GM12878 (cell line): Measurements from ENCODE around the gene SH2B3. TPM values are rescaled to one million over a fixed set of nuclear protein-coding genes. Genes with fewer than 3 reads are reported as not detected.

Experiments used
- ATAC-seq: fragments of 200-7000 bp; cut with Tn5 transposase; 3 replicates; pipeline ENCODE4 v1.9.1; 2020; ENCODE audit warnings: mild to moderate bottlenecking, moderate library complexity
- BruUV-seq: library from RNA; stranded (reverse); fragments of 400-500 nt; replicated peaks from 2 replicates; lab custom pipeline; 2021; lab: Mats Ljungman, UMichigan
- CTCF ChIA-PET: fragments of 300-600 bp; sonication (Branson Sonifier 250); formaldehyde crosslinking; extraction: SDS; loops from one replicate; lab custom pipeline; 2021; ENCODE audit warnings: inconsistent platforms; lab: Yijun Ruan, JAX
- POLR2A ChIA-PET: fragments of 350-600 bp; formaldehyde crosslinking; extraction: SDS; loops from one replicate; lab custom pipeline; 2021; ENCODE audit warnings: inconsistent platforms; lab: Charles Lee
- RAD21 ChIA-PET: fragments of 300-600 bp; sonication (Branson Sonifier 250); formaldehyde crosslinking; loops from one replicate; lab custom pipeline; 2023; ENCODE audit warnings: antibody characterized with exemption; ENCODE audit not compliant: unreplicated experiment; lab: Charles Lee
- SMC1A ChIA-PET: fragments of 300-600 bp; sonication (Branson Sonifier 250); formaldehyde crosslinking; loops from one replicate; lab custom pipeline; 2023; ENCODE audit not compliant: unreplicated experiment, uncharacterized antibody; lab: Charles Lee
- DNase-seq: peaks from one replicate; pipeline ENCODE4 v3.0.0-alpha.2; 2011; ENCODE audit warnings: low read depth, low spot score
- FAIRE-seq: peaks from 3 replicates; lab custom pipeline; 2011; peaks lifted over from hg19 to GRCh38; lab: Jason Lieb, UNC
- H2AFZ ChIP-seq: 2 replicates; pipeline ENCODE4 v1.6.0; 2011; ENCODE audit warnings: low read depth, low read length, control low read depth; ENCODE audit not compliant: control insufficient read depth
- H3K27ac ChIP-seq: 2 replicates; pipeline ENCODE4 v1.5.1; 2011; ENCODE audit warnings: control low read depth; ENCODE audit not compliant: control insufficient read depth, insufficient read depth
- H3K27me3 ChIP-seq, 2 experiments: replicated peaks in 1 of 2; 2 replicates each; pipeline versions ENCODE4 v1.6.0 to v1.6.1; 2011; ENCODE audit warnings: low read length in 1 of 2; ENCODE audit not compliant: control insufficient read depth in 2 of 2, insufficient read depth in 2 of 2
- H3K36me3 ChIP-seq, 2 experiments: 2 replicates each; pipeline ENCODE4 v1.5.1; 2011; ENCODE audit warnings: low read length in 1 of 2; ENCODE audit not compliant: control insufficient read depth in 2 of 2, insufficient read depth in 2 of 2
- H3K4me1 ChIP-seq: 2 replicates; pipeline ENCODE4 v1.6.1; 2011; ENCODE audit warnings: mild to moderate bottlenecking, low read length, moderate library complexity, mixed read lengths; ENCODE audit not compliant: control insufficient read depth, insufficient read depth
- H3K4me2 ChIP-seq: 2 replicates; pipeline ENCODE4 v1.6.0; 2011; ENCODE audit warnings: control low read depth; ENCODE audit not compliant: control insufficient read depth, insufficient read depth
- H3K4me3 ChIP-seq: fragments of 200-600 bp; sonication (generic); 2 replicates; pipeline ENCODE4 v1.5.1; 2016
- H3K79me2 ChIP-seq: 2 replicates; pipeline ENCODE4 v1.6.0; 2011; ENCODE audit warnings: low read length; ENCODE audit not compliant: control insufficient read depth, insufficient read depth
- H3K9ac ChIP-seq: 2 replicates; pipeline ENCODE4 v1.8.0; 2011; ENCODE audit warnings: low read length, control low read depth, mixed read lengths; ENCODE audit not compliant: control insufficient read depth, insufficient read depth
- H3K9me3 ChIP-seq: replicated peaks from 3 replicates; pipeline ENCODE4 v1.5.1; 2011; ENCODE audit warnings: mild to moderate bottlenecking, low read length; ENCODE audit not compliant: control insufficient read depth, insufficient read depth
- H4K20me1 ChIP-seq: 2 replicates; pipeline ENCODE4 v1.6.0; 2011; ENCODE audit not compliant: control insufficient read depth, insufficient read depth
- ATF7 ChIP-seq: fragments of 450-650 bp; IDR thresholded peaks from 2 replicates; pipeline ENCODE4 v1.6.1; 2016; ENCODE audit warnings: low read depth, mild to moderate bottlenecking
- BCL3 ChIP-seq: IDR thresholded peaks from 2 replicates; pipeline ENCODE4 v1.6.1; 2011; ENCODE audit warnings: borderline replicate concordance, low read depth, mild to moderate bottlenecking, moderate library complexity, low read length; ENCODE audit not compliant: insufficient read depth, poor library complexity, severe bottlenecking
- BHLHE40 ChIP-seq, 2 experiments: fragments of 450-650 bp in 1 of 2; IDR thresholded peaks; 2 replicates each; pipeline ENCODE4 v1.6.1; 2011 to 2017; ENCODE audit warnings: low read depth in 2 of 2, borderline replicate concordance in 1 of 2, improper control_type of control experiment in 1 of 2, low read length in 1 of 2, mild to moderate bottlenecking in 1 of 2
- CREB1 ChIP-seq: IDR thresholded peaks from 2 replicates; pipeline ENCODE4 v1.6.1; 2012; ENCODE audit warnings: low read depth, mild to moderate bottlenecking, inconsistent platforms
- EGR1 ChIP-seq, 2 experiments: IDR thresholded peaks; 1 replicate in 1 of 2; 2 replicates in 1 of 2; pipeline ENCODE4 v1.6.1; 2011 to 2012; ENCODE audit warnings: low read depth in 2 of 2, low read length in 2 of 2, borderline replicate concordance in 1 of 2, mild to moderate bottlenecking in 1 of 2, moderate library complexity in 1 of 2
- FOXK2 ChIP-seq: fragments of 450-650 bp; IDR thresholded peaks from 2 replicates; pipeline ENCODE4 v1.6.1; 2017; ENCODE audit warnings: mild to moderate bottlenecking, moderate library complexity
- HDAC6 ChIP-seq: fragments of 200-600 bp; sonication (generic); IDR thresholded peaks from one replicate; pipeline ENCODE4 v1.8.0; 2017; ENCODE audit warnings: antibody characterized with exemption; ENCODE audit not compliant: unreplicated experiment
- HDGF ChIP-seq: fragments of 450-650 bp; IDR thresholded peaks from 2 replicates; pipeline ENCODE4 v1.6.1; 2016; ENCODE audit warnings: antibody characterized with exemption
- HSF1 ChIP-seq: fragments of 150-350 bp; IDR thresholded peaks from 2 replicates; pipeline ENCODE4 v1.6.1; 2014; ENCODE audit warnings: mild to moderate bottlenecking, low read depth, low read length
- IKZF1 ChIP-seq: fragments of 450-650 bp; conservative IDR thresholded peaks from 2 replicates; pipeline ENCODE4 v1.6.1; 2017; ENCODE audit warnings: antibody characterized with exemption, mild to moderate bottlenecking
- JUNB ChIP-seq: IDR thresholded peaks from 2 replicates; pipeline ENCODE4 v1.6.1; 2016; ENCODE audit warnings: antibody characterized with exemption, mild to moderate bottlenecking
- MTA2 ChIP-seq: fragments of 450-650 bp; IDR thresholded peaks from 2 replicates; pipeline ENCODE4 v1.6.1; 2016; ENCODE audit warnings: low read depth, mild to moderate bottlenecking, moderate library complexity
- NRF1 ChIP-seq: conservative IDR thresholded peaks from 2 replicates; pipeline ENCODE4 v1.6.1; 2011; ENCODE audit warnings: mild to moderate bottlenecking, low read depth, low read length, improper control_type of control experiment
- PKNOX1 ChIP-seq: fragments of 450-650 bp; IDR thresholded peaks from 2 replicates; pipeline ENCODE4 v1.6.1; 2016; ENCODE audit warnings: mild to moderate bottlenecking
- RAD21 ChIP-seq: IDR thresholded peaks from 2 replicates; pipeline ENCODE4 v1.6.1; 2011; ENCODE audit warnings: mild to moderate bottlenecking, low read depth, low read length, moderate library complexity; ENCODE audit not compliant: insufficient read depth
- RB1 ChIP-seq: fragments of 450-650 bp; formaldehyde crosslinking; IDR thresholded peaks from 2 replicates; pipeline ENCODE4 v1.6.1; 2017; ENCODE audit warnings: mild to moderate bottlenecking, borderline replicate concordance
- YY1 ChIP-seq: IDR thresholded peaks from 2 replicates; pipeline ENCODE4 v1.6.1; 2011; ENCODE audit warnings: low read depth, mild to moderate bottlenecking, low read length
- WGBS: methylation state at CpG from one replicate; pipeline ENCODE4 v1.1.6; 2016; ENCODE audit warnings: low lambda C conversion rate; ENCODE audit not compliant: insufficient replicate concordance, insufficient coverage; ENCODE audit errors: missing lambda C conversion rate; 5-methylcytosine and 5-hydroxymethylcytosine counted together
- in situ Hi-C: fragments of 300-500 bp; cut with MboI; formaldehyde crosslinking; loops from 9 replicates; pipeline ENCODE4 v1.14.3; 2018; ENCODE audit warnings: mixed read lengths
- intact Hi-C: fragments of 100-400 bp; cut with micrococcal nuclease; formaldehyde crosslinking; loops from one replicate; pipeline ENCODE4 v1.14.2; 2022; ENCODE audit not compliant: unreplicated experiment
- polyA plus RNA-seq, 11 experiments: library from polyadenylated mRNA; depleted of rRNA in 4 of 11; unstranded in 6 of 11; stranded (reverse) in 5 of 11; fragments of >200 nt; fragmentation: Nextera tagmentation in 4 of 11; fragmentation: Illumina TruSeq in 1 of 11; extraction: Ambion mirVana in 4 of 11; extraction: Trizol in 1 of 11; gene quantifications; 1 replicate in 1 of 11; 2 replicates in 10 of 11; pipeline versions ENCODE4 v1.2.1 to v1.2.3, GENCODE V29; 2011 to 2016; ENCODE audit warnings: inconsistent platforms in 2 of 11, missing spikeins in 2 of 11, low read depth in 1 of 11
- total RNA-seq, 4 experiments: library from RNA; depleted of rRNA in 3 of 4; stranded (reverse); fragments of >200 nt in 3 of 4; fragmentation: Illumina TruSeq in 1 of 4; extraction: Trizol in 1 of 4; gene quantifications; 2 replicates each; pipeline versions ENCODE4 v1.2.1 to v1.2.3, GENCODE V29; 2013 to 2021

Gene SH2B3
- total and polyA plus RNA-seq, 10 of the 15 experiments (the other 5 are each of a cell fraction or from before 2014, with no cell fraction given): 5.8 to 46.4 (median 23.3) TPM

GRCh38 chr12:111361717-111362576 is 43.8 kb upstream of the SH2B3 start (continued):
- TF ChIP-seq IKZF1 (no peak), JUNB (no peak), MTA2 (no peak), FOXK2 (no peak)

- no peak overlapping the region for H3K4me3 ChIP-seq
- ChIA-PET CTCF (no interaction called here), SMC1A (no interaction called here), RAD21 (no interaction called here)
- H3K79me2 ChIP-seq: no peaks in the 10 kb centered on the region
- DNase-seq (no peak), FAIRE-seq (no peak), ATAC-seq (no peak)
- intact Hi-C loops: no loop called here
- WGBS: 88% methylated on average over 47 of the region's 59 CpGs
- H4K20me1 ChIP-seq: no peaks in the 10 kb centered on the region
- H3K27me3 ChIP-seq: no peaks in the 10 kb centered on the region; a peak in 1 of 4 replicates
- no TSS peak for BruUV-seq
- H2AFZ ChIP-seq: no peak overlapping the region
- H3K4me2 ChIP-seq: no peak overlapping the region
- H3K36me3 ChIP-seq: no peaks in the 10 kb centered on the region
- in situ Hi-C loops: no loop called here
- H3K9me3 ChIP-seq: no peaks in the 10 kb centered on the region
- TF ChIP-seq HDGF (no peak), ATF7 (no peak), PKNOX1 (no peak), RB1 (no peak), BHLHE40 (IDR thresholded peaks at IDR 0.05; ENCODE audit: borderline replicate concordance in 1 of 2, low read depth in 2 of 2, low read length in 1 of 2) (no peak), BCL3 (no peak), HDAC6 (no peak), HSF1 (no peak), RAD21 (no peak), YY1 (no peak), NRF1 (no peak), EGR1 (IDR thresholded peaks at IDR 0.05; ENCODE audit: borderline replicate concordance in 1 of 2, low read depth in 2 of 2, low read length in 2 of 2) (no peak), CREB1 (no peak)
- TF ChIP-seq, all 136 proteins: peak for 0
- no peak overlapping the region for H3K27ac ChIP-seq
- no peaks in the 10 kb centered on the region for H3K4me1 ChIP-seq
- POLR2A ChIA-PET: no interaction called here
- H3K9ac ChIP-seq: no peak overlapping the region
Observed at GRCh38 chr12:111362687-111363475, 42.8 kb upstream of the SH2B3 start.
